ENCODE measurements around the gene GP9.

Gene GP9

DNA sequence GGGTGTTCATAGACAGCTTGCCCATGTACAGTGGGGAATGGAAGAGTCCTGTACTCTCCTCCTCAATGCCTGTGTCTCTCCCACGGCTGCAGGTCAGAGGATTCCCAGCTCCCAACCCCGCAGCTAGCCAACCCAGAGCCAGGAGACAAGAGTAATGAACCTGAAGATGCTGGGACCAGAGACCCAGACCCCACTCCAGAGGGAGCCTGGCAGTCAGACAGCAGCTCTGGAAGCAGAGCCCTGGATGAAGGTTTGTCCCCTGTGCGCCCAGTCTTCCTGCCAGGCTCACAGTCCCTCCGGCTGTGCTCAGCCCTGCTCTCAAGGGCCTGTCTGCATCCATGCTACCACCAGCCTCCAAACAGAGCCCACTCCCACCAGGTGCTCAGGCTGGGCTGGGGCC is 30.0 kb upstream of the GP9 start:
- no peak for DNase-seq

- DNase-seq, result no peak
Observed at GRCh38 chr3:129031476-129032215, 28.9 kb upstream of the GP9 start.

DNA sequence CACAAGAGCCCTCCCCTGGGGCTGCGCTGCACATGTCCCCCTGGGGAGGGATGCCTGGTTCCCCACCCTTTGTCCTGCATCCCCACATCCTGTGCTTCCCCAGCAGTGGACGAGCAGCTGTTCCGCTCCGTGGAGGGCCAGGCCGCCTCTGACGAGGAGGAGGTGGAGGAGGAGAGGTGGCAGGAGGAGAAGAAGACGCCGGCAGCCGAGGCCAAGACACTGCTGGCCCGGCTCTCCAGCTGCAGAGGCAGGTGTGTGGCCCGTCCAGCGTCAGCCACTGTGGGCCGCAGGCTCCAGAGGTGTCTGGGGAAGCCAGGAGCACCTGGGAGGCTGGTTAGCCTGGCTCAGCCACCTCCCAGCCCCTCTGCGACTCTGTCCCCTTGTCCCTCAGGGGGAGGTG is 27.9 kb upstream of the GP9 start:
- no peak for DNase-seq

DNA sequence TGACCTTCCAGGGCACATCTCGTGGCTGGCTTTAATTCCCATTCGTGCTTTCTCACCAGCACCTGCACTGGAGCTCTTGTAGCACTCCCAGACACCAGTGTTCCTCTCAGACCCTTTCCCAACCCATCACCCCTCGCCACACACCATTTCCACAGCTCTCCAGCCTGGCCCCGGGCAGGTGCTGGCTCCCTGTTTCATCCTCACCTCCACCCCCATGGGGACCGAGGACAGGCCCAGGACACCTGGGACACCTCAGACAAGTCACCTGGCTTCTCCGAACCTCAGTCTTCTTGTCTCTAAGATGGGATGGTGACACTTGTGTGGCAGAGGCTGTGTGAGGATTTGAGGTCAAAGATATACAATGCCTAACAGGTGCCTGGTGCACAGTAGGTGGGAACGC is 27.4 kb upstream of the GP9 start:
- DNase-seq, result no peak

- no peak for DNase-seq
Observed at GRCh38 chr3:129033633-129034321, 26.8 kb upstream of the GP9 start.

DNA sequence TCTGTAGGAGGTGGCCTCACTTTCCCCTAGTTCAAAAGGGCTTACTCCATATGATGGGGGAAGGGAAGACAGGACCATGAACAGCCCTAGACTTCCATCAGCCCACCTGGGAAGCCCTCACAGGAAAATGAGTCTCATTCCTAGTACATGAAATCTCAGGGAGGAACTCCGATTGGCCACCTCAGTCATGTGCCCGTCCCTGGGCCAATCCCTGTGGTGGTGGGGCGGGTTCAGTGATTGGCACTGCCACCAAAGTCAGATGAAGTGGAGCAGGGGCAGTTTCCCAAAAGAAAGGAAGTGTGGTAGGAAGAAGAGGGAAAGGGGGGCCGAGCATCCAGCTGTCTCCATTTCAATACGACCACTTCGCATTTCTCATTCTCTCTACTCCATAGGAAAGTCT is 25.9 kb upstream of the GP9 start:
- DNase-seq, result no peak

- DNase-seq, result no peak
Observed at GRCh38 chr3:129035360-129036221, 25.0 kb upstream of the GP9 start.

- DNase-seq, result no peak
Observed at GRCh38 chr3:129036222-129037092, 24.1 kb upstream of the GP9 start.

- no peak for DNase-seq
Observed at GRCh38 chr3:129037093-129037419, 23.5 kb upstream of the GP9 start.

- DNase-seq, result no peak
Observed at GRCh38 chr3:129038121-129038855, 22.3 kb upstream of the GP9 start.

DNA sequence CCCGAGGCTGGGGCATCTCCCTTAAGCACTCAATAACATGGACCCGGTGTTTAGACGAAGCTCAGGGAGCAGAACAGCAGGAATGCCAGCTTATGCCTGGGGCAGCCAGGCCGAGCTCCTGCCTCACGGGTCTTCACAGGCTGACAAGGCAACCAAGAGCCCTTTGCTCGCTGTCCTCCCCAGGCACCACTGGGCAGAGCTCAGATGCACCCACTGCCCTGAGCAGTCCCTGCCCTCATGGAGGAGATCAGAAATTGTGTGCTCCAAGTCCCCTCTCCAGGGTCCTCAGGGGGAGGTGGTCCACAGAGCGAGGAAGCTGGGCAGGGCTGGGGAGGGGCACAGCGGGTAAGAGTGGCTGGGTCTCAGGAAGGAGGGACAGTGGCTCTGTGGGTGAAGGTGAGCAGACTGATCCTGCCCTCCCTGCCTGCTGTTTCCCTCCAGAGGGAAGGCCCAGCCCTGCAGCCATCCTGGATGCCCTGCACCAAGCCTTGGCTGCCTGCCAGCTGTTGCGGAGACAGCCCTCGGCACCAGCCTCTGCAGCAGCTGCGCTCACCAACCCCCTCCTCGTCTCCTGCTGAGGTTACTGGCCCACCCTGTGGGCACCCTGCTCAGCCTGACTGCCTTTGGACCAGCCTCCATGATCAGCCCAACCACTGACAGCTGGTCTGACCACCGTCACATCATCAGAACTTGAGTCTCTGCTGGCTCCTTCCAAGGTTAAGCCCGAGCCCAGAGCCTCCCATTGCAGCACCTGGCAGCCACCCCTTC is 21.1 kb upstream of the GP9 start:
- no peak for DNase-seq

DNA sequence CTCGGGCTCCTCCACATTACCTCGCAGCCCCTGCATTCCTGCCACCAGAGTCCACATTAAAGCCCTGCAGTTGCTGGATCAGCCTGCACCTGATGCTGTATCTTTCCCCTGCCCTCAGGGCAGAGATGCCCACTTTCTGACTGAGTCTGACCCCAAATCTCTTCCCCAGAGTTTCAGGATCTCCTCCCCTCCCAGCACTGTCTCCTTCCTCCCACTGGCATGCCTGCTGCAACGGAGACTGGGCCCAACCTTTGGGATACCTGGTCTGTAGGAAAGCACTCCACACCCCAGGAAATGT is 20.6 kb upstream of the GP9 start:
- DNase-seq, result no peak

- no peak for DNase-seq
Observed at GRCh38 chr3:129040579-129041300, 19.8 kb upstream of the GP9 start.

DNA sequence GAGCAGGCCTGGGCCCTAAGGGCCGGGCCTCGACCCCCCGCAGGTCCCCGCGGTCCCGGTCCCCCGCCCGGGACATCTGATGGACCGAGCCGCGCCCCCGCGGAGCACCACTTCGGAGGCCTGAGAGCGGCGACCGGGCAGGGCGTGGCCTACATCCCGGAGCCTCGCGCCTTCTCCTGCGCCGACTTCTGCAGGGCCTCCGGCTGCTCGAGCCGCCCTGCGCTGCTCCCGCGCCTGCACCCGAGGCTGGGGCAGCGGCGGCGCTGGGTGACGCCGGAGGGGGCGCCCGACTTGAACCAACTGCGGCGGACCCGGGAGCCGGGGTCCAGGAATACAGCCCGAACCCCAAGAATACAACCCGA is 14.9 kb upstream of the GP9 start:
- peak in 1 of 2 donors; percentile 30 for DNase-seq

GRCh38 chr3:129046037-129046731 is 14.4 kb upstream of the GP9 start:
- no peak for DNase-seq

DNA sequence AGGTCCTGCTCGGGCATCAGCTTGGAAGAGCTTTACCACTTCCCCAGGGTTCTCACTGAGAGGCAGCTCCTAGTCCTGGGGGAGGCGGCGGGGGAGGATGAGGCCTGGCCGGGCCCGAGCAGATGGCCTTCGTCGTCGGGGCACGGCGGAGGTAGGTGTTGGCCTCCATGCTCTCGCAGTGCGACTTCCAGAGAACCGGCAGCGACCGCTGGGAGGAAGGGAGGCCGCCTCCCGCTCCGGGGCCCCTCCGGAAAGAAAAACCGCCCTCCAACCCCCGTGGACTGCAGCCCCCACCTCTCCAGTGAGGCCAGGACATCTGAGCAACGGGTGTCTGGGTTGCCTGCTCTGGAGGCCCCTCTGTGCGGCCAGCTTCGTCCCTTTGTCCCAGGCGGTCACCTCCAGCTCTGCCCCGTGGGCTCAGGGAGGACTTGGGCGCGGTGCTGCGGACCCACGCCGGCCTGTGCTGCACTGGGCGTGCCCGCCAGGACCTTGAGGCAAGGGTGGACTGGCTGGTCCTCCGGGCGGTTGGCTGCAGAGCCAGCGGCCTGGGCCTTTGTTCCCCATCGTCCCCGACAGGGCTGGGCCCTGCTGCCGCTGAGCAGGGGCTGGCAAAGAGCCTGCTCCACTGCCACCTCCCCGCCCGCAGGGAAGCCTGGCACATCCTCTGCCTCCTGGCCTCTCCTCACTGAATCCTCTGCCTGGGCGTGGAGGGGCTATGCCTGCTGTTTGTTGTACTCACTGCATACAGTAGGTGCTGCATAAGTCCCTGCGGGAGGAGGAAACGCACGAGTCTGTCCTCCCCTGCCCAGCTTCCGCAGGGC is 13.6 kb upstream of the GP9 start:
- no peak for DNase-seq

- no peak for DNase-seq
Observed at GRCh38 chr3:129047553-129047839, 13.1 kb upstream of the GP9 start.

- no peak for DNase-seq
Observed at GRCh38 chr3:129050556-129051295, 9.9 kb upstream of the GP9 start.

DNA sequence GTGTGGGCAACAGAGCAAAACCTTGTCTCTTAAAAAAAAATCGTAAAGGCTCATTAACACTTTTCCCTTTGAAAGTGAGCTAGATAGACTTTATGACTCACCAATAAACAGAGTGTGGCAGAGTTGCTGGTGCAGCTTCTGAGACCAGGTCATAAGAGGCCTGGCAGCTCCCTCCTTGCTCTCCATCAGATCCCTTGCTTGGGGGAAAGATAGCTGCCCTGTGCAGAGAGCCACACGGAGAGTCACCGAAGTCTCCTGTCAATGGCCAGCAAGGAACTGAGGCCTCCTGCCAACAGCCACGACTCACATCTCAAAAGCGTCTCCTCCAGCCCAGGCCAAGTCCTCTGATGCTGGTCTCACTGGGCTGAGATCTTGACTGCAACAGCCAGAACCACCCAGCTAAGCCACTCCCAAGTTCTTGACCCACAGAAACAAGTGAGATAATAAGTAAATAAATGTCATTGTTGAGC is 8.7 kb upstream of the GP9 start:
- DNase-seq, result no peak
